ENCODE measurements around the gene SAMHD1. TPM values are rescaled to one million over a fixed set of nuclear protein-coding genes. Genes with fewer than 3 reads are reported as not detected.

Gene SAMHD1
- total and polyA plus RNA-seq, 2 donors (not counting 3 experiments of a cell fraction or from before 2014, with no cell fraction given) = 13.7 to 27.5 TPM

DNA sequence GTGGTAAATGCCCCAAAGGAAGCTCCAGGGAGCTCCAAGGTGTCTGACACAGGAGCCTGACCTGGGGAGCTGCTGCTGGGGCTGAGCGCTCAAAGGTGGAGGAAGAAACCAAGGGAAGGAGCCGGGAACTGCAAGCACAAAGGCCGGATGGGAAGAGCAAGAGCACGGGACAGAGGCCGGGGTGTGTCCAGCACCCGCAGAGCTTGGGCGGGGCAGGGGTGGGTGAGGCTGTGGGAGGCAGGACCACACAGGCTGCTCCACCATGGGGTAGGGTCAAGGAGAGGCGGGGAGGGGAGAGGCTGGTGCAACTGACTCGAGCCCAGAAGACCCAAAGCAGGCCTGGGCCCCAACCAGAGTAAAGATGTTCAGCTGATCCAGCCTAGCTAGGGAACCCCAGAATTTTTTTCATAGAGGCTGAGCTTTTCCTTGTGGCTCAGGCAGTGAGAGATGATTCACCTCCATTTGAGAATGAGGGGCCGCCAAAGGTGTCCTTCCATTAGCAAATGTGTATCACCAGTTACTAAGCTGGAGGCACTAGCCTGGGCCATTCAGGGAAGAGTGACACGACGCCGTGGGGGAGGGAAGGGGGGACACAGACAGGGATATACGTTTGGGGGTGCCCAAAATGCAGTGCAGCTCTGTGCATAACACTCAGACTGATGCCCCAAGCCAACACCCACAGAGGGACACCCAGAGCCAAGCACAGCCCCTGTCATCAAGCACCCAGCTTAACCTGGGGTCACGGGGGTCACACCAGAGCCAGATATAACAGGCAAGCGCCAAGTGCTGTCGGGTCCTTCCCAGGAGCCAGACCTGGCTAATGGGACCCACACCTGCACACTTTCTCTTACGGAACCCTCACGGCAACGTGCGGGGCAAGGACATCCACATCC, 96.9 kb downstream of the SAMHD1 start:
- DNase-seq (ENCODE audit: low read depth, low spot score) = no peak
- H3K4me2 ChIP-seq (ENCODE audit: insufficient read depth, low read length) = no peak overlapping the region
- CTCF ChIA-PET = interaction anchor here (0.9 to 6.3 kb wide), 5 partner anchors 9 to 100 kb away, joined by 3 to 31 read pairs (median 5); a partner anchor contains a TSS

More for the DNA sequence above, 96.9 kb downstream of the SAMHD1 start:
- H4K20me1 ChIP-seq (replicated peaks; ENCODE audit: control insufficient read depth, extremely low read depth, insufficient read depth, low read length) = no peaks in the 10 kb centered on the region
- H3K9me1 ChIP-seq (replicated peaks; ENCODE audit: control insufficient read depth, extremely low read depth, insufficient read depth, low read length) = no peaks in the 10 kb centered on the region
- no peaks in the 10 kb centered on the region for H3K9me3 ChIP-seq (replicated peaks; ENCODE audit: control insufficient read depth, insufficient read depth, low read length)
- dilution Hi-C loops (cut with MboI; ENCODE audit: extremely low pct_ligation_motif_present, low sequenced_read_pairs) = no loop called here
- no peak for TF ChIP-seq GATA2 (IDR thresholded peaks at IDR 0.05; ENCODE audit: insufficient read depth, insufficient read length, low read depth, low read length)
- TF ChIP-seq EZH2 (IDR thresholded peaks at IDR 0.05; ENCODE audit: borderline replicate concordance, low read depth, low read length, severe bottlenecking) = no peak
- TF ChIP-seq POLR2A (IDR thresholded peaks at IDR 0.05; ENCODE audit: low read depth, low read length) = no peak
- TF ChIP-seq, protein P1, sequence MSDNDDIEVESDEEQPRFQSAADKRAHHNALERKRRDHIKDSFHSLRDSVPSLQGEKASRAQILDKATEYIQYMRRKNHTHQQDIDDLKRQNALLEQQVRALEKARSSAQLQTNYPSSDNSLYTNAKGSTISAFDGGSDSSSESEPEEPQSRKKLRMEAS (IDR thresholded peaks at IDR 0.05; ENCODE audit: insufficient read depth, insufficient read length) = no peak
- TF ChIP-seq POLR2AphosphoS5 (IDR thresholded peaks at IDR 0.05; ENCODE audit: insufficient read depth, low read depth, low read length) = no peak
- no peak for TF ChIP-seq MYC (IDR thresholded peaks at IDR 0.05; ENCODE audit: low read depth, low read length)
- TF ChIP-seq, protein P2, sequence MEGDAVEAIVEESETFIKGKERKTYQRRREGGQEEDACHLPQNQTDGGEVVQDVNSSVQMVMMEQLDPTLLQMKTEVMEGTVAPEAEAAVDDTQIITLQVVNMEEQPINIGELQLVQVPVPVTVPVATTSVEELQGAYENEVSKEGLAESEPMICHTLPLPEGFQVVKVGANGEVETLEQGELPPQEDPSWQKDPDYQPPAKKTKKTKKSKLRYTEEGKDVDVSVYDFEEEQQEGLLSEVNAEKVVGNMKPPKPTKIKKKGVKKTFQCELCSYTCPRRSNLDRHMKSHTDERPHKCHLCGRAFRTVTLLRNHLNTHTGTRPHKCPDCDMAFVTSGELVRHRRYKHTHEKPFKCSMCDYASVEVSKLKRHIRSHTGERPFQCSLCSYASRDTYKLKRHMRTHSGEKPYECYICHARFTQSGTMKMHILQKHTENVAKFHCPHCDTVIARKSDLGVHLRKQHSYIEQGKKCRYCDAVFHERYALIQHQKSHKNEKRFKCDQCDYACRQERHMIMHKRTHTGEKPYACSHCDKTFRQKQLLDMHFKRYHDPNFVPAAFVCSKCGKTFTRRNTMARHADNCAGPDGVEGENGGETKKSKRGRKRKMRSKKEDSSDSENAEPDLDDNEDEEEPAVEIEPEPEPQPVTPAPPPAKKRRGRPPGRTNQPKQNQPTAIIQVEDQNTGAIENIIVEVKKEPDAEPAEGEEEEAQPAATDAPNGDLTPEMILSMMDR (IDR thresholded peaks at IDR 0.05; ENCODE audit: extremely low read depth in 1 of 2, insufficient read depth in 1 of 2, low read depth in 1 of 2, low read length in 2 of 2) = no peak
- TF ChIP-seq FOS (IDR thresholded peaks at IDR 0.05; ENCODE audit: borderline replicate concordance, insufficient read depth, low read length) = no peak
- no peak for TF ChIP-seq JUN (IDR thresholded peaks at IDR 0.05; ENCODE audit: borderline replicate concordance, insufficient read depth, insufficient read length, low read depth)
- no TSS peak for BruUV-seq (replicated peaks)
- no peak overlapping the region for H3K4me3 ChIP-seq (replicated peaks in 1 of 3; ENCODE audit: insufficient read depth in 1 of 3, low read depth in 1 of 3, low read length in 3 of 3)
- no peak overlapping the region for H3K27ac ChIP-seq (ENCODE audit: insufficient read depth, low read depth, low read length)
- no peaks in the 10 kb centered on the region for H3K27me3 ChIP-seq (ENCODE audit: control insufficient read depth in 2 of 2, insufficient read depth in 2 of 2, low read length in 2 of 2)
- H2AFZ ChIP-seq (ENCODE audit: low read depth, low read length) = no peak overlapping the region
- H3K79me2 ChIP-seq (ENCODE audit: control insufficient read depth, insufficient read depth, low read length) = peaks cover 86% of the 10 kb centered on the region
- POLR2A ChIA-PET = interaction anchor here (0.6 kb wide), 1 partner anchor 536 kb away, joined by 3 read pairs; no protein-coding TSS in a partner anchor
- intact Hi-C loops (cut with micrococcal nuclease) = no loop called here
- H3K9ac ChIP-seq (replicated peaks; ENCODE audit: extremely low read depth, insufficient read depth, low read length) = no peak overlapping the region
- FAIRE-seq = no peak
- peaks cover 32% of the 10 kb centered on the region for H3K4me1 ChIP-seq (ENCODE audit: control insufficient read depth, extremely low read depth, insufficient read depth, low read length)
- no peaks in the 10 kb centered on the region for H3K36me3 ChIP-seq (ENCODE audit: control insufficient read depth in 2 of 2, extremely low read depth in 1 of 2, insufficient read depth in 2 of 2, low read length in 2 of 2)
